Dendritic cell treated with granulocyte-macrophage colony-stimulating factor and Interleukin-4, amounts not matched to agents 40 ng/mL and 50 ng/mL, for 4 days (primary cell): ENCODE results near the gene BANP.
"Not testable (repeated sequence)": the region's sequence is repeated elsewhere in the genome, so short reads cannot be mapped to it uniquely, and the experiment has no call there.

Source experiments
- H3K27ac Mint-ChIP-seq: one replicate; pipeline ENCODE4 v1.8.0; 2022; ENCODE audit warnings: mild to moderate bottlenecking, mixed read lengths
- H3K27me3 Mint-ChIP-seq: one replicate; pipeline ENCODE4 v1.8.0; 2022; ENCODE audit warnings: mild to moderate bottlenecking, mixed read lengths
- H3K36me3 Mint-ChIP-seq: one replicate; pipeline ENCODE4 v1.8.0; 2022; ENCODE audit warnings: low read depth, mixed read lengths
- H3K4me1 Mint-ChIP-seq: one replicate; pipeline ENCODE4 v1.8.0; 2022; ENCODE audit warnings: low read depth, mixed read lengths
- H3K4me3 Mint-ChIP-seq: one replicate; pipeline ENCODE4 v1.8.0; 2022; ENCODE audit warnings: mild to moderate bottlenecking, moderate library complexity, mixed read lengths
- H3K9me3 Mint-ChIP-seq: one replicate; pipeline ENCODE4 v1.8.0; 2022; ENCODE audit warnings: mixed read lengths
- intact Hi-C: fragments of 100-400 bp; cut with micrococcal nuclease; formaldehyde crosslinking; loops from one replicate; pipeline ENCODE4 v1.15.0; 2022

The BANP gene

DNA sequence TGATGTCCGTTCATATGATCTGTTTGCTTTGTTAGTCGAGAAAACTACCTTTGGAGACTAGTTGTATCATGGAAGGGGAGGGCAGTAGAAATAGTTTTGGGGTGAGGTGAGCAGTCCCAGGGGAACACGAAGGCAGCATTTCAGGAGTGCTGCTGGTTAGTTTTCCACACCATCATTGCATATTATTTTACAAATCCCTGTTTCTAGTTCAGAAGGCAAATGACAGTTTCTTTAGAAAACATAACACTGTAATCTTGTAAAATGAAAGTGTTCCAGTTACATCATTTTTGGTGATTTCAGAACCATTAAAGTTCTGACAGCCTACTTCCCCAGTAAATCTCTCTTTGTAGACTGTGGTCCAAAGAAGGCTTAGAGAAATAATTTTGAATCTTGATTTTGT is 25.4 kb downstream of the BANP start:
- H3K27ac Mint-ChIP-seq, result peak overlapping the region; percentile 30
- peaks cover 83% of the 10 kb centered on the region for H3K36me3 Mint-ChIP-seq
- peaks cover 15% of the 10 kb centered on the region for H3K9me3 Mint-ChIP-seq
- H3K4me1 Mint-ChIP-seq, result peaks cover 26% of the 10 kb centered on the region
- H3K27me3 Mint-ChIP-seq, result no peaks in the 10 kb centered on the region
- no peak overlapping the region for H3K4me3 Mint-ChIP-seq
- intact Hi-C loops, result no loop called here

DNA sequence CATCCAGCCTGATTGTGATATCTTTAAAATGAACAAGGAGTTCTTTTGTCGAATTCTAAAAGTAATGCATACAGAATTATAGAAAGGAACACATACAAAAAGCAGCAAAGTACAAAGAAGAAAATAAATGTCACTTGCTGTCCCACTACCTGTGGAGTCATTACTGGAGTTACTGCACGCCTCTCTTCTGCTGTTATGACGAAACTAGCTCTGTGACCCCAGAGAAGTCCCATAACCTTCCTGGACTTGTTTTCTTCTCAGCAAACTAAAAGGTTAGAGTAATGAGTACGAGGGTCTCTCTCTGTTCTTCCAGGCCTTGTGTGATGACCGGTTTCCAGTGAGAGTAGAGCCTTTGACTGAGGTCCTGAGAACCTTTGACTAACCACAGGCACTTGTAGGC is 26.9 kb downstream of the BANP start:
- Mint-ChIP-seq H3K4me3 (no peak overlapping the region), H3K27ac (no peak overlapping the region), H3K4me1 (peaks cover 26% of the 10 kb centered on the region), H3K36me3 (peaks cover 83% of the 10 kb centered on the region), H3K9me3 (peaks cover under 1% of the 10 kb centered on the region), H3K27me3 (no peaks in the 10 kb centered on the region)
- intact Hi-C loops, result no loop called here

DNA sequence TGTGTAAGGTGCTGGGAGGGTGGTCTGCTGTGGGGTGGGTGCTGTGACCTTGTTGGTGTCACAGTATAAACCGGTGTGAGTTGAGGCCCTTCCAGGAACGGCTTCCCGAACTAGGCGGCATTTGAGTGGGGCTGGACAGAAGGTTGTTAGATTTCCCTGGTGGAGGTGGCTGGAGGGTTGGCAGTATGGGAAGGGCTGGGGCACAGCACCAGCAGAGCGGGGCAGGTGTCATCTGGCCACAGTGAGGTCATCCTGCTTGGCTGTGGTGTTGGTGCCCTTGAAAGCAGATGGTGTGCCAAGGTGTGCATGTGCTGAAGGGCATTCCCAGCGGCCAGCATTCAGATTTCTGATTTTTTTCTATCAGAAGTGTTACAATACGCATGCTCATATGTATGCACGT is 28.1 kb downstream of the BANP start:
- intact Hi-C loops, result no loop called here
- Mint-ChIP-seq H3K4me3 (no peak overlapping the region), H3K27me3 (no peaks in the 10 kb centered on the region), H3K9me3 (no peaks in the 10 kb centered on the region), H3K4me1 (peaks cover 26% of the 10 kb centered on the region), H3K36me3 (peaks cover 89% of the 10 kb centered on the region), H3K27ac (no peak overlapping the region)

DNA sequence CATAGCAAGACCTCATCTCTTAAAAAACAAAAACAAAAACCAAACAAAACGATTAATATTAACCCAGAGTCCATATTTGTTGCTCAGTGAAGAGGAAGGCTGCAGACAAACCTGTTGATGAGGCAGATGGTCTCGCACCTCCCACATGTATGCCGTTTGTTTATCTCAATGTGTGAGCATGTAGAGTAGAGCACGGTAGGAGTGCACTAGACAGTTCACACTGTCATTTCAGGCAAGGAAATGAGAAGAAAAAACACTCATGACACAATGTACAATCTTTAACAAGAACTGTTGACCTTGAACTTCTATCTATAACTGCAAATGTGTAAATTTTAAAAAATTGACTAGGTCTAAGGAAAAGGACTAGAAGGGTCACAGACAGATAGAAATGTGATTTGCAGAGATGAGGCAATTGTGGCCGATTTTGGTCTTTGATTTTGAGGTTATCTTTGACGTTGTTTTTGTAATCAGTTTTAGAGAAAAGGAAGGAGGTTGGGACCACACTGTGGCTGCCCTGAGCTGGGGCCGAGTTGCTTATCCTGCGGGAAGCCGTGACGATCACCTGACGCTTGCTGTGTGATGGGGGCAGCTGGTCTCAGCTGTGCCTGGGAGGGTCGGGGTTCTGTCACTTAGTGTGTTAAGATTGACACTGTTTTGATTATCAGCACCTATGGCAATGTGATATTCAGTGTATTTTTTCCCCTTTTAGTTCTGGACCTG is 28.8 kb downstream of the BANP start:
- H3K27me3 Mint-ChIP-seq, H3K27ac Mint-ChIP-seq, intact Hi-C loops, H3K9me3 Mint-ChIP-seq, H3K4me3 Mint-ChIP-seq: not testable (repeated sequence)
- Mint-ChIP-seq H3K36me3 (peaks cover 90% of the 10 kb centered on the region), H3K4me1 (peaks cover 31% of the 10 kb centered on the region)

DNA sequence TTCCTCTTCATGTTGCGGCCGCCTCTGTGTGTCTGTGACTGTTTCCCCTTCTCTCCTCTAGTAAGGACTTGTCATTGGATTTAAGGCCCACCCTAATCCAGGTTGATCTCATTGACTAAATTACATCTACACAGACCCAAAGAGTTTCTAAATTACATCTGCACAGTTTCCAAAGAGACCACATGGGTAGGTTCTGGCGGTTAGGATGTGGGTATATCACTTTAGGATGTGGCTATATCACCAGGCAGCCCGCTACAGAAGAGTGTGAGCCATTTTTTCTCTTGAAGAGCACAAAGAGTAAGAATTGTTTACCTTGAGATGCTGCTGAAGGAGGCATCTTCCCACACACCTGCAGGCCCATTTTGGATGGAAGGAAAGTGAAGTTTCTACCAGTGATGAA is 30.1 kb downstream of the BANP start:
- intact Hi-C loops, H3K27me3 Mint-ChIP-seq, H3K4me3 Mint-ChIP-seq, H3K9me3 Mint-ChIP-seq, H3K27ac Mint-ChIP-seq: not testable (repeated sequence)
- peaks cover 40% of the 10 kb centered on the region for H3K4me1 Mint-ChIP-seq
- peaks cover 94% of the 10 kb centered on the region for H3K36me3 Mint-ChIP-seq

DNA sequence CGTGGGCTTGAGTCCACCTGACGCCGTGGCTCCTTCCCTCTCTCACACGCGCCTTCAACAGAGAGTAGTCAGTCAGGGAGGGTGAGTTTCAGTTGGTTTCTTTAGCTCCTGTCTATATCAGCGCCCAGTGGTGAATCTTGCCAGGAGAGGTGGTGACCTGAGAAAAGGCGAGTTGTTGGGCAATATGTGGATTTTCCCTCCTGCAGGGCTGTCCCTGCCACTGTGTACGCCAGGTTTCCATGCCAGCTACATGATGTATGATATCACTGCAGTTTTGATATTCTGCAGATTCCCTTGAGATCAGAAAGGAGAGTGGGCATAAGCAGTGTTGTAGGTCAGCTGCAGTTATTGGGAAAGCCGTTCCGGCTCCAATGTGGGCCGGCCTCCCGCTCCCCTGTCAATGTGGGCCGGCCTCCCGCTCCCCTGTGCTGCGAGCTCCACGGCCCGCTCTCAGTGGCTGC is 31.4 kb downstream of the BANP start:
- Mint-ChIP-seq H3K4me1 (peaks cover 39% of the 10 kb centered on the region), H3K36me3 (peaks cover 87% of the 10 kb centered on the region), H3K4me3 (no peak overlapping the region), H3K9me3 (no peaks in the 10 kb centered on the region), H3K27ac (peak overlapping the region; percentile 68), H3K27me3 (no peaks in the 10 kb centered on the region)
- intact Hi-C loops, result no loop called here

DNA sequence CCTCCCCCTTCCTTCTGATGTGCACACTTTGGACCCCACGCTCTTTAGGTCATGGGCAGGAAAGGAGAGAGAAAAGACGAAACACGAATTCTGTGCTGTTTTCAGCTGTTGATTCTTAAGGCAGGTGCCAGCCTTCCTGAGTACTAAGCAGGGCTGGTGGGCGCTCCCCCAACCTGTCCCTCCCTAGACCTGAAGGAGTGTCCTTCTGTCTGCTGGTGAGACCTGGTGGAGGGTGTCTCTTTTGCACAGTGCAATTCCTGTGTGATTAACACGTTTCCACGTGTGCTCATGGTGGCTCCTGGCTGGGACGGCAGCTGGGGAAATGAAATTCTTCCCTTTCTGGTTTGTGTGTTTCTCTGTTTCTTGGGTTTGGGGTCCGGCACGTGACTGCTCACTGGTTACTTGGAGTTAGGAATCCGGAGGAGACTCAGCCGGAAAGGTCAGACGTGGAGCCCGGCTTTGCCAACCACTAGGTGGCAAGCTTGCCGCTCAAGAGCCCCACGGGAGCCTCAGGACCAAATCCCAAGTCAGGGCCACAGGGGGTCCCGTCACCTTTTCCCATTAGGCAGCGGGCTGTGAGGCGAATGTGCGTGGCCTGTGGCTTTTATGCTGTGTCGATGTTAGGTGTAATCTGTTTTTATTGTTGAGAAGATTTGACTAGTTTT is 32.0 kb downstream of the BANP start:
- H3K9me3 Mint-ChIP-seq, H3K4me3 Mint-ChIP-seq, H3K27me3 Mint-ChIP-seq, intact Hi-C loops: not testable (repeated sequence)
- Mint-ChIP-seq H3K27ac (peak overlapping the region; percentile 68), H3K36me3 (peaks cover 88% of the 10 kb centered on the region), H3K4me1 (peaks cover 39% of the 10 kb centered on the region)

DNA sequence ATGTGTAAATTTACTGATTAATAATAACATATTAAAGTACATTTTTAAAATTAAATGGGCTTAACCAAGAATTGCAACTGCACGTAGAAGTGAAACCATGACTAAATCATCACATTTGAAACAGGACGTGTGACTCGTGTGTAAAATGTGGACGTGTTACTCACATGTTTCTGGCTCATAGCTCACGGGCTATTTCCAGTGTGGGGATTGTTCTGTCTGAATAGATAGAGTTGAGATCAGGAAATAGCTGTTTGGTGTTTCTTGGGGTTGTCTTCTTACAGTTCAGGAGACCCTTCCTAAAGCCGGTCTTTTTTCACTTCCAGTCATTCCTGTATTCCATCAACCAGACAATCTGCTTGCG is 32.5 kb downstream of the BANP start:
- intact Hi-C loops, result not testable (repeated sequence)

DNA sequence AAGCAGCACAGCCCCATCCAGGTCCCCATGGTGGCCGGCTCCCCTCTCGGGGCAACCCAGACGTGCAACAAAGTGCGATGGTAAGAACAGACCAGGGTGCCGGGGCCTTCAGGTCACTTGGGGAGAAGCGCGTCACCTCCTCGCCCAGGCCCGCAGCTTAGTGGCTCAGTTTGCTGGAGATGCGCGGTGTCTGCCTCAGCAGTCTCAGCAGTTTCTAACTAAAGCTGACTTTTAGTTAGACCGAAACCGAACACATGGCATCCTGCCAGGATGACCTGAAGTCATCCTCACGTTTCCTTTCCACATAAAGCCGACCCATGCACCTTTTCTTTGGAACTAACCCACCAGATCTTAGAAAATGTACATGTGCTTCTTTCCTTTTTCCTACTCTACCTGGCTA is 32.9 kb downstream of the BANP start:
- peaks cover 39% of the 10 kb centered on the region for H3K4me1 Mint-ChIP-seq
- H3K9me3 Mint-ChIP-seq, H3K27me3 Mint-ChIP-seq, H3K4me3 Mint-ChIP-seq, intact Hi-C loops: not testable (repeated sequence)
- peaks cover 88% of the 10 kb centered on the region for H3K36me3 Mint-ChIP-seq
- H3K27ac Mint-ChIP-seq, result peak overlapping the region; percentile 13

More for the DNA sequence above, 32.5 kb downstream of the BANP start:
- not testable (repeated sequence) for H3K9me3 Mint-ChIP-seq, H3K4me3 Mint-ChIP-seq, H3K27me3 Mint-ChIP-seq
- Mint-ChIP-seq H3K36me3 (peaks cover 88% of the 10 kb centered on the region), H3K27ac (peak overlapping the region; percentile 68), H3K4me1 (peaks cover 39% of the 10 kb centered on the region)

DNA sequence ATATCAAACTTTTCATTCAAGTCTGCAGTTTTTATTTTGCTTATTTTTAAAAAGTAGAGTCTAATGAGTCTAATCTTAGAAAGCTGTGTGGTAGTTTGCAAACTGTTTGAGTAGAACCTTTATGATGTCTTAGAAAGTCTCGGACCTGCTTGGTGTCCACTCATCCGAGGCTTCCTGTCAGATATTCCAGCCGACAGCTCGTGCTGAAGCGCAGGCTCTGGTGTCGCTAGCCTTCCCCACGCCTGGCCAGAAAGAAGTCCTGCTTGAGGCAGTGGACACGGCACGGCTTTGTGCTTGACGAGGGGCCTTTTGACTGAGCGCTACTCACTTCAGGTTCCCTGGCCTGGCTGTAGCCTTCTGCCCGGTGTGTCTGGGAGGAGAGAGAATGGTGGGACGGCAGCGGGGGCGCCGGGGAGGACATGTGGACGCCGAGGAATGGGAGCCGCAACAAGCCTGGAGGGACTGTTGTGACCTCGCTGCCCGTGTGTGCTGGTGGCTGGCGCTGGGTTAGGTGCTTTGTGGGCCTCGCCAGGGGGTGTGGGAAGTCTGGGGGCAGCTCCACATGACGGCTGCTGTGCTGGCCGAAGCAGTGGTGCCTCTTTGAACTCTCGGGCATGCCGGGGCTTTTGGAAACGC is 33.5 kb downstream of the BANP start:
- Mint-ChIP-seq H3K4me1 (peaks cover 39% of the 10 kb centered on the region), H3K4me3 (no peak overlapping the region), H3K9me3 (no peaks in the 10 kb centered on the region), H3K27me3 (no peaks in the 10 kb centered on the region), H3K27ac (peak overlapping the region; percentile 13), H3K36me3 (peaks cover 88% of the 10 kb centered on the region)
- intact Hi-C loops, result no loop called here

DNA sequence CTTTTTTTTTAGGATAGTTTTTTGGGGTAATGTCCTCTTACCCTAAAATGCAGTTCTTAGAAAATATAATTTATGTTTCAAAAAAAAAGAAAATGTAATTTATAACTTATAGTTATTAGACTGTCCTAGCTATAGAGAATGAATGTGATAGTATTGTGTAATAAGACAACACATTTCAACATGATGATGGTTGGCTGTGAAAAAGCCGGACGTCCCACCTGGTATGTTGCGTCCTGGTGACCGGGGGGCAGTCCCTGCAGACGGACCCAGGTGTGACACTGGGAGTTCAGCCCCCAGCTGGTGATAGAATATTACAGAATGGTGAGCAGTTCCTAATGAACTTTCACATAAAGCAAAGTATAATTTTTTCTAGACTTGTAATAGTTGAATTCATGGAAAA is 34.3 kb downstream of the BANP start:
- peaks cover 88% of the 10 kb centered on the region for H3K36me3 Mint-ChIP-seq
- H3K27ac Mint-ChIP-seq, H3K9me3 Mint-ChIP-seq, H3K4me3 Mint-ChIP-seq, H3K27me3 Mint-ChIP-seq, intact Hi-C loops: not testable (repeated sequence)
- peaks cover 39% of the 10 kb centered on the region for H3K4me1 Mint-ChIP-seq

DNA sequence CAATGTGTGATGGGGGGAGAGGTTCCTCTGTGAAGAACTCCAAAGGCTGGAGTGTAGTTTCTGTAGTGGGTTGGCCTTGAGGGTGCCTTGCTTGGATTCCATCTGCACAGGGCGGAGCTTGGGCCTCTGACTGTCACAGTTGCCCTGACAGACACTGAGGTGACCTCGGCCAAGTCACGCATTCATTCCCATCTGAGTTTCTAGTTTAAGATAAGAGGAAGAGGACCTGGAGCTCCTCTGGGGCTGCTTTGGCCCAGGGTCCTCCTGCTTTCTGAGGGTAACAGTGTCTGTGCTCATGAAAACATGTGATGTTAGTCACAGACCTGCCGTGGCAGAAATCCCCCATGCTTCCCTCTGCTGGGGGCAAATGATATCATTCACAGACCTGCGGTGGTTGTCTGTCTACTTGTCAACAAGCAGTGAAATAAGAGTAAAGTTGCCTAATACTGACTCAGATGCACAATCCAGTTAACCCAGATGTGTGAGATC is 35.2 kb downstream of the BANP start:
- H3K27me3 Mint-ChIP-seq, intact Hi-C loops, H3K9me3 Mint-ChIP-seq, H3K4me3 Mint-ChIP-seq: not testable (repeated sequence)
- peaks cover 39% of the 10 kb centered on the region for H3K4me1 Mint-ChIP-seq
- peaks cover 88% of the 10 kb centered on the region for H3K36me3 Mint-ChIP-seq
- peak overlapping the region; percentile 55 for H3K27ac Mint-ChIP-seq

DNA sequence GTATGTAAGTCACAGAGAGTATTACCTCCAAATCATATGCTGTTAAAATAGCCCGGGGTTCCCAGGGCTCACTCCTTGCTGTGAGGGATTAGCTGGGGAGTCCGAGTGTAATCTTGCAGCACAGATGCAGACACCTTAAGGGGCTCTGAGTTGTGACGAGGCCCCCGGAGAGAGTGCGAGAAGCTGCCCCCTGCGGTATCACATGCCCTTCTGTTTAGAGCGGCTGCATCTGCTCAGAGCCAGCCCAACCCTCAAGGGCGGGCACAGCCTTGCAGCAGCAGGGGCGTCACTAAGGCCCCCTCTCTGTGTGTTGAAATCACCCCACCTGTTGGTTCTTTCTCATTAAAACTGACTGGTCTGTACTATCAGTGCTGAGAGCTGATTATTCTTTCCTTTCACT is 37.4 kb downstream of the BANP start:
- H3K27ac Mint-ChIP-seq, H3K27me3 Mint-ChIP-seq, H3K4me3 Mint-ChIP-seq, intact Hi-C loops, H3K9me3 Mint-ChIP-seq: not testable (repeated sequence)
- Mint-ChIP-seq H3K36me3 (peaks cover 78% of the 10 kb centered on the region), H3K4me1 (peaks cover 27% of the 10 kb centered on the region)

DNA sequence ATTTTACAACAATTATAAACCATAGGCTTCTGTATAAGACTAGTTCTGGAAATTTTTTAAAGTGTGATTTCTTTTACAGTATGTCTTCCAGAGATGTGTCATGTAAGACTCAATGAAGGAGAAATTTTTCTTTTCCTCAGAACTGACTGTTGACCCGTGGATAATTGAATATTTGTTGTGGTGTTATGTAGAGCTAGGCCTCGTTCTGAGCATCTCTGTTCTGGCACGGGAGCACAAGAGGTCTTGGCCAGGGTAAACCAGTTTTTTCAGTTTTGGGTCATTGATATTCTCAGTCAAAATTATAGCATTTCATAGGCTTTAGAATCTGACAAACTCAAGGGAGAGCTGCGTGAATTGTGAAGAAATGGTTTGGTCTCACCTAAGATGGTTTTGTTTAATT is 39.0 kb downstream of the BANP start:
- intact Hi-C loops, H3K27ac Mint-ChIP-seq, H3K27me3 Mint-ChIP-seq, H3K9me3 Mint-ChIP-seq, H3K4me3 Mint-ChIP-seq: not testable (repeated sequence)
- Mint-ChIP-seq H3K4me1 (peaks cover 13% of the 10 kb centered on the region), H3K36me3 (peaks cover 80% of the 10 kb centered on the region)
